MM.1S (cell line): ENCODE measurements around the gene MYL5.

Source experiments
- DNase-seq: peaks from one replicate; pipeline ENCODE4 v3.0.0-alpha.2; 2015
- H2AFZ ChIP-seq: fragments of 300-600 bp; sonication (generic); 2 replicates; pipeline ENCODE4 v1.6.0; 2016; ENCODE audit warnings: antibody characterized with exemption, low read length
- H3F3A ChIP-seq: fragments of 300-600 bp; sonication (generic); 2 replicates; pipeline ENCODE4 v1.6.1; 2016; ENCODE audit warnings: mild to moderate bottlenecking, antibody characterized with exemption, low read length, moderate library complexity, mixed read lengths; ENCODE audit not compliant: insufficient read depth
- H3K27ac ChIP-seq: fragments of 300-600 bp; sonication (generic); 2 replicates; pipeline ENCODE4 v1.5.1; 2016; ENCODE audit warnings: mild to moderate bottlenecking, low read length
- H3K27me3 ChIP-seq: fragments of 300-600 bp; sonication (generic); replicated peaks from 2 replicates; pipeline ENCODE4 v1.6.0; 2016; ENCODE audit warnings: low read length; ENCODE audit not compliant: insufficient read depth
- H3K36me3 ChIP-seq: fragments of 300-600 bp; sonication (generic); replicated peaks from 2 replicates; pipeline ENCODE4 v1.6.1; 2016; ENCODE audit warnings: mild to moderate bottlenecking, low read length, mixed read lengths; ENCODE audit not compliant: insufficient read depth
- H3K4me1 ChIP-seq: fragments of 300-600 bp; sonication (generic); 2 replicates; pipeline ENCODE4 v1.6.1; 2016; ENCODE audit warnings: low read length, mixed read lengths
- H3K4me2 ChIP-seq: fragments of 300-600 bp; sonication (generic); 2 replicates; pipeline ENCODE4 v1.6.0; 2016; ENCODE audit warnings: low read depth, low read length
- H3K4me3 ChIP-seq: fragments of 300-600 bp; sonication (generic); 2 replicates; pipeline ENCODE4 v1.5.1; 2016; ENCODE audit warnings: low read length, mixed read lengths
- H3K79me2 ChIP-seq: fragments of 300-600 bp; sonication (generic); 2 replicates; pipeline ENCODE4 v1.6.1; 2016; ENCODE audit warnings: mixed run types, low read length, mixed read lengths
- H3K9ac ChIP-seq: fragments of 300-600 bp; sonication (generic); 2 replicates; pipeline ENCODE4 v1.6.1; 2016; ENCODE audit warnings: low read length, mixed read lengths
- H3K9me2 ChIP-seq: fragments of 300-600 bp; sonication (generic); replicated peaks from 2 replicates; pipeline ENCODE4 v1.6.1; 2016; ENCODE audit warnings: mild to moderate bottlenecking, low read length, mixed read lengths; ENCODE audit not compliant: insufficient read depth
- H3K9me3 ChIP-seq: fragments of 300-600 bp; sonication (generic); replicated peaks from 2 replicates; pipeline ENCODE4 v1.6.1; 2016; ENCODE audit warnings: mild to moderate bottlenecking, low read length, mixed read lengths; ENCODE audit not compliant: insufficient read depth
- H4K20me1 ChIP-seq: fragments of 300-600 bp; sonication (generic); 2 replicates; pipeline ENCODE4 v1.6.1; 2016; ENCODE audit warnings: mild to moderate bottlenecking, low read length, moderate library complexity, mixed read lengths; ENCODE audit not compliant: insufficient read depth
- EZH2 ChIP-seq: fragments of 300-600 bp; sonication (generic); optimal IDR thresholded peaks from 2 replicates; pipeline ENCODE3; 2017; ENCODE audit warnings: low read depth, mild to moderate bottlenecking, antibody characterized with exemption, low read length, mixed read lengths
- EZH2phosphoT487 ChIP-seq: fragments of 300-600 bp; sonication (generic); IDR thresholded peaks from 2 replicates; pipeline ENCODE4 v1.6.1; 2018; ENCODE audit warnings: antibody characterized with exemption, low read length
- TF ChIP-seq, protein P1 (sequence below): fragments of 300-600 bp; sonication (generic); IDR thresholded peaks from 2 replicates; pipeline ENCODE4 v1.5.1; 2016; ENCODE audit warnings: antibody characterized with exemption, low read length, mixed read lengths

Gene MYL5, protein sequence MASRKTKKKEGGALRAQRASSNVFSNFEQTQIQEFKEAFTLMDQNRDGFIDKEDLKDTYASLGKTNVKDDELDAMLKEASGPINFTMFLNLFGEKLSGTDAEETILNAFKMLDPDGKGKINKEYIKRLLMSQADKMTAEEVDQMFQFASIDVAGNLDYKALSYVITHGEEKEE

DNA sequence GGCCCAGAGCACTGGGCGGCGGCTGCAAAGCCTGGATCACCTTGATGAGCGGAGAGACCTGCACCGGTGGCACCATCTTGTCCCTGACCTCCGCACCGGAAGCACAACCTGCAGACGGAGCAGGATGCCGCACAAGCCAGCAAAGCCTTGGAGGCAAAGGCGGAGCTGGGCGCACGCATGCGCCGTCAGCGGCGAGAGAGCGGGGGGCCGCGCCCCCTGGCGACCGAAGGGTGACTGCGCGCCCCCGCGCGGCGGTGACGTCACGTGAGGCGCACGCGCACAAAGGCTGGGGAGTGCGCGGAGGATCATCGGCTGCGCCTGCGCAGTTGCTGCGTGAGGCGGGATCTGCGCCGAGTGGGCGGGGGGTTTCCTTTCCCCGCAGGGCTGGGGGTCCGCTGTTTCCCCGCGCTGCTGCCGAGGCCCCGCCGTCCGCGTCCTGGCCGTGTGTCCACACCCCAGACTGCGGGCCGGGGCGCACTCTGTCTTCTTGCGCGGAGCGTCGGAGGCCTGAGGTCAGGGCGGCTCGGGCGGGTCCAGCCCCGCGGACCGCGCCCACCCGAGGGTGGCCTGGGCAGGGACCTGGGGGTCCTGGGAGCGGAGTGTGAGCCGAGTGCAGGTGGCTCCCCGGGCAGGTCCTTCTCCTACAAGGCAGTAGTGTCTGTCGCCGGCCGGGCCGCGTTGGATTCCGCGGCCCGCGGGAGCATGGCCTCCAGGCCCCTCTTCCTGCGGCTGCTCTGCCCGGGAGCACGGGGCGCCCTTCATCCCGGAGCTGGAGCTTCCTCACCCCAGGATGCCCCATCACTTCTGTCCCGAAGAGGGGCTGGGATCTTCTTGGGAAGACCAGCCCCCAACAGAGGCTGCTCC, at the start of gene MYL5, which contains the start of gene ATP5ME:
TSS of gene MYL5 (plus strand) at position 371 of the 864 bp plus-strand sequence. CDS start 3,485 bp downstream, outside the sequence.
TSS of gene ATP5ME (minus strand) at position 105 of the 864 bp plus-strand sequence. CDS start at position 76, 29 bp downstream.
- H3K27me3 ChIP-seq = no peaks in the 10 kb centered on the region
- peak within 1 kb of the TSS; percentile 56; the same call in 1 of the 2 replicates for H3K9ac ChIP-seq
- no peaks in the 10 kb centered on the region for H3K79me2 ChIP-seq
- H3K27ac ChIP-seq = peak within 1 kb of the TSS; percentile 21; the same call in 1 of the 2 replicates
- no peaks in the 10 kb centered on the region for H3F3A ChIP-seq
- H3K9me3 ChIP-seq = no peaks in the 10 kb centered on the region
- H4K20me1 ChIP-seq = no peaks in the 10 kb centered on the region
- no peaks in the 10 kb centered on the region for H3K4me1 ChIP-seq
- H3K4me3 ChIP-seq = peak within 1 kb of the TSS; percentile 70
- H3K36me3 ChIP-seq = no peaks in the 10 kb centered on the region
- H2AFZ ChIP-seq = peak within 1 kb of the TSS; percentile 79
- peak; percentile 91 for DNase-seq
- no peak for TF ChIP-seq EZH2phosphoT487
- TF ChIP-seq, protein P1, sequence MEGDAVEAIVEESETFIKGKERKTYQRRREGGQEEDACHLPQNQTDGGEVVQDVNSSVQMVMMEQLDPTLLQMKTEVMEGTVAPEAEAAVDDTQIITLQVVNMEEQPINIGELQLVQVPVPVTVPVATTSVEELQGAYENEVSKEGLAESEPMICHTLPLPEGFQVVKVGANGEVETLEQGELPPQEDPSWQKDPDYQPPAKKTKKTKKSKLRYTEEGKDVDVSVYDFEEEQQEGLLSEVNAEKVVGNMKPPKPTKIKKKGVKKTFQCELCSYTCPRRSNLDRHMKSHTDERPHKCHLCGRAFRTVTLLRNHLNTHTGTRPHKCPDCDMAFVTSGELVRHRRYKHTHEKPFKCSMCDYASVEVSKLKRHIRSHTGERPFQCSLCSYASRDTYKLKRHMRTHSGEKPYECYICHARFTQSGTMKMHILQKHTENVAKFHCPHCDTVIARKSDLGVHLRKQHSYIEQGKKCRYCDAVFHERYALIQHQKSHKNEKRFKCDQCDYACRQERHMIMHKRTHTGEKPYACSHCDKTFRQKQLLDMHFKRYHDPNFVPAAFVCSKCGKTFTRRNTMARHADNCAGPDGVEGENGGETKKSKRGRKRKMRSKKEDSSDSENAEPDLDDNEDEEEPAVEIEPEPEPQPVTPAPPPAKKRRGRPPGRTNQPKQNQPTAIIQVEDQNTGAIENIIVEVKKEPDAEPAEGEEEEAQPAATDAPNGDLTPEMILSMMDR = peak; percentile 73
- peak within 1 kb of the TSS; percentile 81 for H3K4me2 ChIP-seq
- no peaks in the 10 kb centered on the region for H3K9me2 ChIP-seq

DNA sequence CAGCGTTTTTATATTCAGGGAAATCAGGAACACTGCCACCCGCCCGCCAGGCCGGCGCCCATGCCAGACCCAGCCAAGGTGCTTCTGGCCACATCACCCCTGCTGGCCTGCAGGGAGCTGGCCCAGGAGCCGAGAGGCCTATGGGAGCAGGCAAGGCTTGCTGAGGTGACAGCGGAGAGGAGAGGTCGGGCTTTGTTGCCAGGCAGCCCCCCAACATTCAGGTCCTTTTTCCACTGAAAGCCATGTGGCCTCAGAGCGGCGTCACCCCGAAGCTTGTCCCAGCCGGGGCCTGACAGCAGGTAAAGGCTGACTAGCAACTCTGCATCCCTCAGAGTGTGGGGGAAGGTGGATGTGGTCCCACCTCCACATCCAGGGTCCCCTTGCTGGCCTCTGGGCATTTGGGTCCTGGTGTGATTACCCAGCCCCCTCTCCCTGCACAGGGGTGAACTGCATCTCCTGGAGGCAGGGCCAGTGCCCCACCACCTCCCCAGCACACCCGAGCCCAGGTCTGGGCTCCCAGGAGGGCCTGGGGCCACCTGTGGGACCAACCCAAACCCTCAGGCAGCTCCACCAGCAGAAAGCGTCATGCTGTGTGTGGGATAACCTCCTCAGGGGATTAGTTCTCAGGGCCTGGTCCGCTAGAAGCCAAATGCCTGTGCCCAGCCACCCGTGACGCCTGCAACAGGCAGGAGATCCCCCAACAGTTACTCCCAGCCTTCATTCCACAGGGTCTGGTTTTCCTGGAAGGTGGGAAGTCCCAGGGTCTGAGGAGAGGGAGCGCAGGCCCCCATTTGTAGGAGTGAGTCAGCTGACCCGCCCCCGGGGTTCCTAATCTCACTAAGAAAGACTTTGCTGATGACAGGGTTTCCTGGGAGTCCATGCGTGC, 49.4 kb upstream of the MYL5 start, which contains the start of gene PDE6B:
TSS of gene PDE6B (plus strand) at position 869 of the 886 bp plus-strand sequence. CDS start 54 bp downstream, outside the sequence.
- H3K4me3 ChIP-seq = no peak within 1 kb of the TSS
- H3F3A ChIP-seq = no peaks in the 10 kb centered on the region
- H3K79me2 ChIP-seq = no peaks in the 10 kb centered on the region
- no peak within 1 kb of the TSS for H3K4me2 ChIP-seq
- no peak for TF ChIP-seq EZH2
- TF ChIP-seq, protein P1 = no peak
- no peak for TF ChIP-seq EZH2phosphoT487
- H3K9me2 ChIP-seq = no peaks in the 10 kb centered on the region
- H3K9ac ChIP-seq = no peak within 1 kb of the TSS
- H3K27ac ChIP-seq = no peak within 1 kb of the TSS
- no peaks in the 10 kb centered on the region for H4K20me1 ChIP-seq
- no peaks in the 10 kb centered on the region for H3K36me3 ChIP-seq
- no peak for DNase-seq
- no peak within 1 kb of the TSS for H2AFZ ChIP-seq
- no peaks in the 10 kb centered on the region for H3K9me3 ChIP-seq
- no peaks in the 10 kb centered on the region for H3K27me3 ChIP-seq
- H3K4me1 ChIP-seq = no peaks in the 10 kb centered on the region

DNA sequence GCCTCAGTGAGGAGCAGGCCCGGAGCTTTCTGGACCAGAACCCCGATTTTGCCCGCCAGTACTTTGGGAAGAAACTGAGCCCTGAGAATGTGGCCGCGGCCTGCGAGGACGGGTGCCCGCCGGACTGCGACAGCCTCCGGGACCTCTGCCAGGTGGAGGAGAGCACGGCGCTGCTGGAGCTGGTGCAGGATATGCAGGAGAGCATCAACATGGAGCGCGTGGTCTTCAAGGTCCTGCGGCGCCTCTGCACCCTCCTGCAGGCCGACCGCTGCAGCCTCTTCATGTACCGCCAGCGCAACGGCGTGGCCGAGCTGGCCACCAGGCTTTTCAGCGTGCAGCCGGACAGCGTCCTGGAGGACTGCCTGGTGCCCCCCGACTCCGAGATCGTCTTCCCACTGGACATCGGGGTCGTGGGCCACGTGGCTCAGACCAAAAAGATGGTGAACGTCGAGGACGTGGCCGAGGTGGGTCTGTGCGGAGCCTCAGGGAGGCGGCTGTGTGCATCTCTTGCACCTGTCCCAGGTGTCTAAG, 48.6 kb upstream of the MYL5 start:
- no peak overlapping the region for H3K4me3 ChIP-seq
- H3K27ac ChIP-seq = no peak overlapping the region
- no peaks in the 10 kb centered on the region for H3K27me3 ChIP-seq
- H4K20me1 ChIP-seq = no peaks in the 10 kb centered on the region
- no peak overlapping the region for H3K4me2 ChIP-seq
- no peak overlapping the region for H2AFZ ChIP-seq
- no peaks in the 10 kb centered on the region for H3K79me2 ChIP-seq
- no peaks in the 10 kb centered on the region for H3K4me1 ChIP-seq
- DNase-seq = no peak
- no peaks in the 10 kb centered on the region for H3K9me3 ChIP-seq
- no peaks in the 10 kb centered on the region for H3K36me3 ChIP-seq
- H3K9ac ChIP-seq = no peak overlapping the region
- H3K9me2 ChIP-seq = no peaks in the 10 kb centered on the region
- H3F3A ChIP-seq = no peaks in the 10 kb centered on the region
- TF ChIP-seq, protein P1 = no peak
- TF ChIP-seq EZH2 = no peak
- no peak for TF ChIP-seq EZH2phosphoT487
